HG02610 (cell line): Measurements from ENCODE around the gene TMEM120B.
"Not testable (repeated sequence)": the region's sequence is repeated elsewhere in the genome, so short reads cannot be mapped to it uniquely, and the experiment has no call there.

Experiments
- ATAC-seq: cut with Tn5 transposase; IDR thresholded peaks from one replicate; pipeline ENCODE4 v1.9.1; 2021; ENCODE audit warnings: mild to moderate bottlenecking, moderate library complexity; ENCODE audit not compliant: unreplicated experiment

TMEM120B gene

GRCh38 chr12:121712461-121713256 is at the start of gene TMEM120B:
TSS of gene TMEM120B (plus strand) at chr12:121712752. CDS start at chr12:121712896, 144 bp downstream.
- peak; percentile 86 for ATAC-seq

GRCh38 chr12:121663610-121663929 is 49.0 kb upstream of the TMEM120B start:
- ATAC-seq: no peak

DNA sequence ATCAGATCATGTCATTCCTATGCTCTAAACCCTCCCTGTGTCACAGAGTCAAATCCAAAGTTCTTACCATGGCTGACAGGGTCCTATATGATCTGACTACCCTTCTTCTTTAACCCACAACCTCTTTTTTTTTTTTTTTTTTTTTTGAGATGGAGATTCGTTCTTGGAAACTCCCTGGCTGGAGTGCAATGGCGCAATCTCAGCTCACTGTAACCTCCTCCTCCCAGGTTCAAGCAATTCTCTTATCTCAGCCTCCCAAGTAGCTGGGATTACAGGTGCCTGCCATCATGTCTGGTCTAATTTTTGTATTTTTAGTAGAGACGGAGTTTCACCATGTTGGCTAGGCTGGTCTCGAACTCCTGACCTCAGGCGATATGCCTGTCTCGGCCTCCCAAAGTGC is 45.7 kb upstream of the TMEM120B start:
- not testable (repeated sequence) for ATAC-seq

DNA sequence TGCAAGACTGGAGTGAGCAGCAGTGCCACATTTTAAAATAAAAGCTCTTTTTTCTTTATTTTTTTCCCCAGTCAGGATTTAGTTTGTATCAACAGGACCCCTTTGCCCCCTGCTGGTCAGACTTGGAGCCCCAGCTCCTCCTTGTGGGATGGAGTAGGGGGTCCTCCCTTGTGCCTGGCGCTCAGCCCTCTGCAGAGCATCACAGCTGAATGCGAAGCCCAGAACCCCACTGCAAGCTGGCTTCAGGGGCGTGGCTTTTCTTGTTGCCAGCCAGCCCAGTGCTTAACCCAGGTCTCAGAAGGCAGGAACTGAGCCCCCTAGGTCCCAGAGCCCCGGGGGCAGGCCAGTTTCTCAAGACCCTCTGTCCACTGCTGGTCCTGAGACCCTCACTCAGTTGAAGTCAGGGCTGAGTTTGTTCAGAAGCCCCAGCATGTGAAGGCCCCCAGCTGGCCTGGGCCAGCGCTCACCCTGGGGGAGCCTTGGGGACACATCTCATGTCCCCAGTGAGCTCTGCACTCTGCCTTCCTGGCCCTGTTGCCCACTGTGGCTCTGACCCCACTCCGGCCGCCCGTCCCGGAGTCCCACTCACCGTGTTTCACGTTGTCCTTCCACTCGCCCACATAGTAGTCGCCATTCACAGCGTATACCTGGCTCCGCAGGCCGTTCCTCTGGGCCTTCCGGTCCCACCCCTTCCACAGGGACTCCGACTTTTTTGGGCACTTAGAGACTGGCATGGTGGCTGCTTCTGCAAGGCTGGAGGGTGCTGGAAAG is 43.6 kb upstream of the TMEM120B start:
- ATAC-seq: no peak

DNA sequence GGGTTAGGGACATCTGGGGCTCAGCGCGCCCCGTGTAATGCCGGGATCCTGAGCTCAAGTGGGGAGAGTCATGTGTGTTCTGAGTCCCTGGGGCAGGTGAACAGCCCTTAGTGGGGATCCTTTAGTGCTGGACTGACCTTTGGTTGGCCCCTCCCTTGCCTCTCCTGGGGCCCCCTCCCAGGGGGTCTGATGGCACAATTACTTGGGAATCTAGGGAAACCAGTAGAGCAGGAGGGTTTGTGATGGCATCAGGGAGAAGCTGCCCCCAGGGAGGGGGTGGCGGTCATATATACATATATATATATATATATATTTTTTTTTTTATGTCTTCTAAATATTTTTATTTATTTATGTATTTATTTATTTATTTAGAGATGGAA is 43.0 kb upstream of the TMEM120B start, which contains the start of gene MORN3:
Gene MORN3 (minus strand): TSS at position 134 of the 380 bp plus-strand sequence. CDS start 171 bp downstream, outside the sequence.
- ATAC-seq: no peak

DNA sequence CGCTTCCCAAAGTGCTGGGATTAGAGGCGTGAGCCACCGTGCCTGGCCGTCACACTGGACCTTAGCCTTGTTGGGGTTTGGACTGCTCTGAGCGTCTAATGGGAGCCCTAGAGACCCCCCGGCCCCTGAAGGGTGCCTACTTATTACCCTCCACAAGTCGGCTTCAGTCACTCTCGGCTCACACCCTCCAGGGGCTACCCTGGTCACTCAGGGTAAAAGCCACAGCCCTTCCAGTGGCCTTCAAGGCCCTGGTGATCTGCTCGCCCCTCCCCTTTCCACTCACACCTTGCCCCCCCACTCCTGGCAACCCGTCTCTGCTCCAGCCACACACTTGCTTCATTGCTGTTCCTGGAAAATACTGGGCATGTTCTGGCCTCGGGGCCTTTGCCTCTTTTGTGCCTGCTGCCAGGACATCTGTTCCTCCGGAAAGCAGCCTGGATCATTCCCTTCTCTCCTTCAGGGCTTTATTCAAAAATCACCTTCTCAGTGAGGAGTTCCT is 39.5 kb upstream of the TMEM120B start:
- no peak for ATAC-seq

GRCh38 chr12:121676190-121676589 is 36.4 kb upstream of the TMEM120B start:
- no peak for ATAC-seq

DNA sequence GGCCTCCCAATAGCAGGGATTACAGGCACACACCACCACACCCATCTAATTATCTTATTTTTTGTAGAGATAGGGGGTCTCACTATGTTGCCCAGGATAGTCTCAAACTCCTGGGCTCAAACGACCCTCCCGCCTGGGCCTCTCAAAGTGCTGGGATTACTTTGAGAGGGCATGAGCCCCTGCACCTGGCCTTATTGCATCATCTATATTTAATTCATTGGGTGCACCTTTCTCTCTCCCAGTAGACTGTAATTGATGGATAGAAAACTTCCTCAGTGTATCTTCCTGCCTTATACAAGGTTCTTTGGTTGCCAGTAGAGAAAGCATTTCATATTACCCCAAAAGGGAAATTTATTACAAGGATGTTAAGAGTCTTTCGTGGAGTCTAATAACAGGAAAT is 34.2 kb upstream of the TMEM120B start:
- no peak for ATAC-seq

DNA sequence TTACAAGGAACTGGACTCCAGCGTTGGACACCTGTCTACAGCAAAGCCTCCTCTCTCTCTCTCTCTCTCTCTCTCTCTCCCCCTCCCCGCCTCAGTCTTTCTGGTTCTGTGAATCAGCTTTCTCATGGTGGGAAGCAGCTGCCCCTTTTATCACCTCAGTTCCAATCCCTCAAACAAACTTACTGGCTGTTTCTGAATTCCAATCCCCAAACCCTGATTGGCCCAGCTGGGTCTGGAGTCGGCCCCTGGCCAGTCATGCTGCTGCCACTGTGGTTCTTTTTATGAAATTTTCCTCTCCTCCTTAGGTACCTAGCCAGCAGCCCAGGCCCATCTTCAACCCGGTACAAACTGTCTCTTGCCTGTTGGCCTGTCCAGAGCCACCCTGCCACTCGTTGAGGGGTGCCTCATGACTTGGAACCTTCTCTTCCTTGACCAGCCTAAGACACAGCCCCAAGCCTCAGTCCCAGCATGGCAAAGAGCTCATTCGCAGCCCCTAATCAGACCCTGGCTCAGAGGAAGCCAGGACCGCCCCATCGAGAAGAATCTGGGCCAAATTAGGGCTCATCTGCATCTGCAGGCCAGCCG is 33.7 kb upstream of the TMEM120B start:
- ATAC-seq: no peak

GRCh38 chr12:121679661-121680197 is 32.8 kb upstream of the TMEM120B start:
- not testable (repeated sequence) for ATAC-seq

DNA sequence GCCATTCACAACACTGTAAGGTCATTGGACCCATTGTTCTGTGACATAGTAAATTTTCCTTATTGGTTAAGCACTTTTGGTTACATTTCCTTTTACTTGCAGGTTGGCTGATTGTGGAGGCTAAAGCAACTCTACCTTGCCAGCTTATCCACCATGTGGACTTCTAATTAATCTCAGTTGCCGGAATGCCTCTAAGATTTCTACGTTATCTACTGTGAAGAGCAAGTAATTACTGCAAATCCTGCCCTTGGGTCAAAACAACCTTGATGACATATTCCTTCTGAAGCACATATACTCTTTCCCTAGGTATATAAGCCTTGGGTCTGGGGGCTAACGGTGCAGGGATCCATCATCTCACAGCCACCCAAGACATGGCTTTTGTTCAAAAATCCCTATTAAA is 23.6 kb upstream of the TMEM120B start:
- ATAC-seq: no peak

GRCh38 chr12:121689430-121689829 is 23.1 kb upstream of the TMEM120B start:
- ATAC-seq: no peak

GRCh38 chr12:121692744-121693143 is 19.8 kb upstream of the TMEM120B start:
- not testable (repeated sequence) for ATAC-seq

- ATAC-seq: no peak
Measured at GRCh38 chr12:121693155-121693687, 19.3 kb upstream of the TMEM120B start.

DNA sequence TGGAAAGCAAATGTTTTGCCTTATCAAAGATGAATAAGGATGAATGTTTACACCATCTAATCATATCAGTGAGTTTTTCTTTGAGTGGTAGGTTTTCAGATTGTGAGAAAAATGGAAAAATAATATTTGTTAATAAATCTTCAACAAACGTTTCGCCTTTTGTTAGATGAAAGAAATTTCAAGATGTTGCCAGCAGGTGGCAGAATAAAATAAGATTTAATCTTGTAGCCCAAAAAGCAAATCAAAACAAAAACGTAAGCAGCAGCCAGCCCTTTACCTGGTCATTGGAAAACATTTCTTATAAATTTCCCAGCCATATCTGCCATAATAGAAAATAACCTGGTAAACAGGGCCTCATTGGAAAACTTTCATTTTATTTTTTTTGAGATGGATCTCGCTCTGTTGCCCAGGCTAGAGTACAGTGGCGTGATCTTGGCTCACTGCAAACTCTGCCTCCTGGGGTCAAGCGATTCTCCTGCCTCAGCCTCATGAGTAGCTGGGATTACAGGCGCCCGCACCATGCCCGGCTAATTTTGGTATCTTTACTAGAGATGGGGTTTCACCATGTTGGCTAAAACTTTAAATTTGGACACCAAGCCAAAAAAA is 15.4 kb upstream of the TMEM120B start:
- ATAC-seq: no peak

- not testable (repeated sequence) for ATAC-seq
Measured at GRCh38 chr12:121697861-121698260, 14.7 kb upstream of the TMEM120B start.

DNA sequence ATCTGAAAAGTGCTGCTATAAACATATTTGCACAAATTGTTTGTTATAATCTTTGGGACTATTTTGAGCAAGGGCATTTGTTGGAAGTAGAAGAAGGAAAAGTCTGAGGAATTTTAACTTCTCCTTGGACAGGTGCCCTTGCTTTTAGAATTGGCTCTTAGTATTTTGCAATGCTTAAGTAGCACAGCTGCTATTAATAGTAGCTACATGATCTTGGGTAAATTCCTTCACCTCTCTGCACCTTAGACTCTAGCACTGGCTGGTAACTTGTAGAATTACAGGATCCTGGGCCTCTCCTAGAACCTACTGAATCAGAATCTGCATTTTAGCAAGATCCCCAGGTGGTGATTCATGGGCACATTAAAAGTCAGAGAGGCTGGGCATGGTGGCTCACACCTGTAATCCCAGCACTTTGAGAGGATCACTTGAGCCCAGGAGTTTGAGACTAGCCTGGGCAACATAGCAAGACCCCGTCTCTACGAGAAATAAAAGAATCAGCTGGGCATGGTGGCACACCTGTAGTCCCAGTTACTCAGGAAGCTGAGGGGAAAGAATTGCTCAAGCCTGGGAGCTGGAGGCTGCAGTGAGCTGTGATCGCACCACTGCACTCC is 10.8 kb upstream of the TMEM120B start:
- ATAC-seq: no peak

DNA sequence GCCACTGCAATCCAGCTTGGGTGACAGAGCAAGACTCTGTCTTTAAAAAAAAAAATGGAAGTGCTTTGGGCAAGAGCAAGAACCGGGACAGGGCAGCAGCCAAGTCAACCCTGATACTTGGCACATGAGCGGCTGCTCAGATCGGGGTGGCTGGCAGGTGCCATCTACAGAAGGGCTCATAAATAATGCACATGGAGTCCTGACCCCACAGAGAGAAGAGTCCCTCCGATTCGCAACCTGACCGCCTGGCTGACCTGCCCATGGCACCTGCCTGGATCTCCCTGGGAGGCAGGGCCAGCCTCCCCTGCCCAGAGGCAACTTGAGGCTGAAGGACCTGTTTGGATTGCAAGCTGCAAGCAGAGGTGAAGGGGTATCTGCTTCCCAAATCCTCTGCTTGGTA is 9.6 kb upstream of the TMEM120B start:
- ATAC-seq: no peak

- ATAC-seq: no peak
Measured at GRCh38 chr12:121705514-121705913, 7.0 kb upstream of the TMEM120B start.
